ENCODE results near the gene PRPSAP1.

DNA sequence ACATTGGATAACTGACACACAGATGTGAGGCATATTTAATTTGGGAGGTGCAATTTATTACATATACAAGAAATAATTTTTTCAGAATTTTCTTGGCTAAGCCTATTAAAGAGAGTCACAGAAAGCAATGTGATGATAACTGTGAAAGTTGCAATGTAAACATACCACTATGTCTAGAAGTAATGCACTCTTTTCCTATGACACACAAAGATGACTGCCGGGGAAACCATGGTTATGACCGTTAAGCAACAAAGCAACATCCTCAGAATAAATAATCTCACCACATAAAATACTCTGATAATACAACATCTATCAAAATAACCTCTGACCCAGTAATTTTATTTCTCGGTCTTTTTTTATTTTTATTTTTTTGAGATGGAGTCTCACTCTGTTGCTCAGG is 35.1 kb downstream of the PRPSAP1 start:
- TF ChIP-seq POLR2AphosphoS5 (IDR thresholded peaks at IDR 0.05; ENCODE audit: low read depth, low read length) (no peak), NRF1 (IDR thresholded peaks at IDR 0.05; ENCODE audit: low read depth, low read length) (no peak)

Data from SK-N-SH (cell line).